Tibial nerve (tissue), 4 donors: Measurements from ENCODE around the gene TSPAN5.

Experiments used
- EP300 ChIP-seq, 2 donors: sonication (generic); formaldehyde crosslinking; IDR thresholded peaks; one replicate each; pipeline ENCODE4 v1.6.1; 2017; ENCODE audit warnings: antibody characterized with exemption in 2 of 2, mild to moderate bottlenecking in 1 of 2
- POLR2A ChIP-seq, 2 donors: fragments of 450-650 bp; IDR thresholded peaks; one replicate each; pipeline ENCODE4 v1.6.1; 2017; ENCODE audit warnings: antibody characterized with exemption in 2 of 2, mild to moderate bottlenecking in 2 of 2, moderate library complexity in 2 of 2
- TF ChIP-seq, protein P1 (sequence below), 5 experiments: fragments of 200-600 bp in 3 of 5; fragments of 450-650 bp in 2 of 5; sonication (generic) in 3 of 5; IDR thresholded peaks; one replicate each; pipeline ENCODE4 v1.5.1; 2016 to 2019; ENCODE audit warnings: antibody characterized with exemption in 5 of 5, mild to moderate bottlenecking in 3 of 5, moderate library complexity in 2 of 5

DNA sequence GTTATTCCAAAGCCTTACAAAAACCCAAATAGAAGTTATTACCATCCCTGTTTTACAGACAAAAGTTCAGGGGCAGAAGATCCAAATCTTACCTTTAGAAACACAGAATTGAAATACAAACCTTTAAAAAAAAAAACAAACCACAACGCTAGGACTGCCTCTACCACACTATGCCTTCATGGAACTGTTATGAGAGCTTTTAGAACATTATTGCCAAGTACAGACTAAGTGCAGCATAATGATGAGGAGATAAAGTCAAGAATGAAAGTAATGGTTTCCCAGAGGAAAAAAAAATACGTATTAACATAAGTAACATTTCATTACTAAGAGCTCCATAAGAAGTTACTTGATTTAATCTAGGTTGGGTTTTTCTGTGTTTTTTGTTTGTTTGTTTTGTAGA, 34.3 kb downstream of the TSPAN5 start:
- TF ChIP-seq, protein P1, sequence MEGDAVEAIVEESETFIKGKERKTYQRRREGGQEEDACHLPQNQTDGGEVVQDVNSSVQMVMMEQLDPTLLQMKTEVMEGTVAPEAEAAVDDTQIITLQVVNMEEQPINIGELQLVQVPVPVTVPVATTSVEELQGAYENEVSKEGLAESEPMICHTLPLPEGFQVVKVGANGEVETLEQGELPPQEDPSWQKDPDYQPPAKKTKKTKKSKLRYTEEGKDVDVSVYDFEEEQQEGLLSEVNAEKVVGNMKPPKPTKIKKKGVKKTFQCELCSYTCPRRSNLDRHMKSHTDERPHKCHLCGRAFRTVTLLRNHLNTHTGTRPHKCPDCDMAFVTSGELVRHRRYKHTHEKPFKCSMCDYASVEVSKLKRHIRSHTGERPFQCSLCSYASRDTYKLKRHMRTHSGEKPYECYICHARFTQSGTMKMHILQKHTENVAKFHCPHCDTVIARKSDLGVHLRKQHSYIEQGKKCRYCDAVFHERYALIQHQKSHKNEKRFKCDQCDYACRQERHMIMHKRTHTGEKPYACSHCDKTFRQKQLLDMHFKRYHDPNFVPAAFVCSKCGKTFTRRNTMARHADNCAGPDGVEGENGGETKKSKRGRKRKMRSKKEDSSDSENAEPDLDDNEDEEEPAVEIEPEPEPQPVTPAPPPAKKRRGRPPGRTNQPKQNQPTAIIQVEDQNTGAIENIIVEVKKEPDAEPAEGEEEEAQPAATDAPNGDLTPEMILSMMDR (IDR thresholded peaks at IDR 0.05) = no peak
- TF ChIP-seq POLR2A (IDR thresholded peaks at IDR 0.05) (no peak), EP300 (IDR thresholded peaks at IDR 0.05) (no peak)
